ENCODE results near the gene TMEM131L. TPM values are rescaled to one million over a fixed set of nuclear protein-coding genes. Genes with fewer than 3 reads are reported as not detected.
A peak's percentile ranks its signal among the peaks of the same experiment; 100 is the strongest.

The TMEM131L gene
- polyA plus RNA-seq, 1 donor (not counting 4 experiments of a cell fraction or from before 2014, with no cell fraction given): 10.3 TPM

GRCh38 chr4:153573881-153574802 lies 108.0 kb downstream of the TMEM131L start:
- no peak overlapping the region for H3K4me2 ChIP-seq (ENCODE audit: control insufficient read depth, extremely low read depth, insufficient read depth, low read depth, low read length)
- no peak for DNase-seq (ENCODE audit: low read depth, low spot score)
- peak; percentile 91 for FAIRE-seq

DNA sequence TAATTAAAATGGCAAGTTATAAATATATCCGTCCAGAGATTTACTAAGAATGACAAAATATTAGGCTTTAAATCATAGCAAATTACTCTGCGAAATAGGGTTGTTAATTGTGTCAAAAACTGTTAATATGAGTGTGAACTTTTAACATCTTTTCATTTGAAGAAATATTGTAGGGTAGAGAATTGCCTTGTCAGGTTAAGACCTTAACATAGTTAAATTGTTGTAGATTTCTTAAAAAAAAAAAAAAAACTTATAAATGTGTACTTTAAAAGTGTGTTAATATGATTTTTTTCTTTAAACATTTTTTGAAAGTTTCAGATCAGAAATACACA lies 110.2 kb downstream of the TMEM131L start:
- Histone ChIP-seq H2AFZ (ENCODE audit: control insufficient read depth, low read length) (no peak overlapping the region), H3K36me3 (ENCODE audit: control insufficient read depth in 2 of 2, extremely low read depth in 1 of 2, insufficient read depth in 2 of 2, low read length in 2 of 2) (peaks cover 0 to 1% of the 10 kb centered on the region in 2 experiments), H3K4me2 (ENCODE audit: control insufficient read depth, extremely low read depth, insufficient read depth, low read depth, low read length) (no peak overlapping the region), H3K9me1 (ENCODE audit: control insufficient read depth, extremely low read depth, insufficient read depth, low read length) (no peaks in the 10 kb centered on the region), H3K79me2 (ENCODE audit: control insufficient read depth, insufficient read depth, low read length) (no peaks in the 10 kb centered on the region), H4K20me1 (ENCODE audit: control insufficient read depth, extremely low read depth, insufficient read depth, low read length) (no peaks in the 10 kb centered on the region), H3K4me1 (ENCODE audit: control insufficient read depth, extremely low read depth, insufficient read depth, low read length) (no peaks in the 10 kb centered on the region), H3K4me3 (ENCODE audit: control insufficient read depth in 2 of 3, extremely low read depth in 1 of 3, insufficient read depth in 2 of 3, low read depth in 1 of 3, low read length in 3 of 3) (no peak overlapping the region), H3K27ac (ENCODE audit: control insufficient read depth, insufficient read depth, low read length) (no peak overlapping the region), H3K9me3 (ENCODE audit: control insufficient read depth, low read depth, low read length) (no peaks in the 10 kb centered on the region), H3K27me3 (ENCODE audit: control insufficient read depth, extremely low read depth, insufficient read depth, low read length) (no peaks in the 10 kb centered on the region), H3K9ac (ENCODE audit: control insufficient read depth, extremely low read depth, insufficient read depth, low read length) (no peak overlapping the region)
- dilution Hi-C loops (cut with MboI; ENCODE audit: extremely low pct_ligation_motif_present, low sequenced_read_pairs): no loop called here
- no peak for FAIRE-seq
- no peak for DNase-seq (ENCODE audit: low read depth, low spot score)
- TF ChIP-seq, protein P1, sequence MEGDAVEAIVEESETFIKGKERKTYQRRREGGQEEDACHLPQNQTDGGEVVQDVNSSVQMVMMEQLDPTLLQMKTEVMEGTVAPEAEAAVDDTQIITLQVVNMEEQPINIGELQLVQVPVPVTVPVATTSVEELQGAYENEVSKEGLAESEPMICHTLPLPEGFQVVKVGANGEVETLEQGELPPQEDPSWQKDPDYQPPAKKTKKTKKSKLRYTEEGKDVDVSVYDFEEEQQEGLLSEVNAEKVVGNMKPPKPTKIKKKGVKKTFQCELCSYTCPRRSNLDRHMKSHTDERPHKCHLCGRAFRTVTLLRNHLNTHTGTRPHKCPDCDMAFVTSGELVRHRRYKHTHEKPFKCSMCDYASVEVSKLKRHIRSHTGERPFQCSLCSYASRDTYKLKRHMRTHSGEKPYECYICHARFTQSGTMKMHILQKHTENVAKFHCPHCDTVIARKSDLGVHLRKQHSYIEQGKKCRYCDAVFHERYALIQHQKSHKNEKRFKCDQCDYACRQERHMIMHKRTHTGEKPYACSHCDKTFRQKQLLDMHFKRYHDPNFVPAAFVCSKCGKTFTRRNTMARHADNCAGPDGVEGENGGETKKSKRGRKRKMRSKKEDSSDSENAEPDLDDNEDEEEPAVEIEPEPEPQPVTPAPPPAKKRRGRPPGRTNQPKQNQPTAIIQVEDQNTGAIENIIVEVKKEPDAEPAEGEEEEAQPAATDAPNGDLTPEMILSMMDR (optimal IDR thresholded peaks at IDR 0.05 in 1 of 3, IDR thresholded peaks at IDR 0.05 in 1 of 3, conservative IDR thresholded peaks at IDR 0.05 in 1 of 3; ENCODE audit: extremely low read depth in 1 of 3, insufficient read depth in 2 of 3, low read length in 3 of 3): no peak
- no peak for TF ChIP-seq EZH2 (IDR thresholded peaks at IDR 0.05; ENCODE audit: low read length)

More at GRCh38 chr4:153573881-153574802, 108.0 kb downstream of the TMEM131L start:
- no peak overlapping the region for H3K27ac ChIP-seq (ENCODE audit: control insufficient read depth, insufficient read depth, low read length)
- H4K20me1 ChIP-seq (ENCODE audit: control insufficient read depth, extremely low read depth, insufficient read depth, low read length): no peaks in the 10 kb centered on the region
- no peaks in the 10 kb centered on the region for H3K9me1 ChIP-seq (ENCODE audit: control insufficient read depth, extremely low read depth, insufficient read depth, low read length)
- peaks cover 0 to 1% of the 10 kb centered on the region in 2 experiments for H3K36me3 ChIP-seq (ENCODE audit: control insufficient read depth in 2 of 2, extremely low read depth in 1 of 2, insufficient read depth in 2 of 2, low read length in 2 of 2)
- no peaks in the 10 kb centered on the region for H3K79me2 ChIP-seq (ENCODE audit: control insufficient read depth, insufficient read depth, low read length)
- dilution Hi-C loops (cut with MboI; ENCODE audit: extremely low pct_ligation_motif_present, low sequenced_read_pairs): no loop called here
- no peaks in the 10 kb centered on the region for H3K27me3 ChIP-seq (ENCODE audit: control insufficient read depth, extremely low read depth, insufficient read depth, low read length)
- no peak overlapping the region for H2AFZ ChIP-seq (ENCODE audit: control insufficient read depth, low read length)
- peaks cover 7% of the 10 kb centered on the region for H3K4me1 ChIP-seq (ENCODE audit: control insufficient read depth, extremely low read depth, insufficient read depth, low read length)
- H3K9ac ChIP-seq (ENCODE audit: control insufficient read depth, extremely low read depth, insufficient read depth, low read length): no peak overlapping the region
- H3K9me3 ChIP-seq (ENCODE audit: control insufficient read depth, low read depth, low read length): no peaks in the 10 kb centered on the region
- H3K4me3 ChIP-seq (ENCODE audit: control insufficient read depth in 2 of 3, extremely low read depth in 1 of 3, insufficient read depth in 2 of 3, low read depth in 1 of 3, low read length in 3 of 3): no peak overlapping the region
- no peak for TF ChIP-seq EZH2 (IDR thresholded peaks at IDR 0.05; ENCODE audit: low read length)
- TF ChIP-seq, protein P1 (optimal IDR thresholded peaks at IDR 0.05 in 1 of 3, IDR thresholded peaks at IDR 0.05 in 1 of 3, conservative IDR thresholded peaks at IDR 0.05 in 1 of 3; ENCODE audit: extremely low read depth in 1 of 3, insufficient read depth in 2 of 3, low read length in 3 of 3): peak; percentile 31 to 79 (median 54)

Measured in keratinocyte (primary cell).